ENCODE measurements around the gene EZH1.

GRCh38 chr17:42725143-42725542 lies 19.7 kb downstream of the EZH1 start:
- no peak for TF ChIP-seq SUZ12 (IDR thresholded peaks at IDR 0.05; ENCODE audit: extremely low read depth, insufficient read depth, insufficient read length)
- TF ChIP-seq ZNF274 (IDR thresholded peaks at IDR 0.05; ENCODE audit: low read depth, low read length), result no peak
- no peak for TF ChIP-seq YY1 (IDR thresholded peaks at IDR 0.05; ENCODE audit: insufficient read depth, insufficient read length)
